ENCODE results near the gene ARHGAP26. TPM values are rescaled to one million over a fixed set of nuclear protein-coding genes. Genes with fewer than 3 reads are reported as not detected.

The ARHGAP26 gene
- total RNA-seq, 1 experiment from 2014 or later = 65.5 TPM

- no peaks in the 10 kb centered on the region for H3K27me3 ChIP-seq (ENCODE audit: control insufficient read depth, insufficient read depth, low read length)
- POLR2A ChIA-PET = no interaction called here
- H3K36me3 ChIP-seq (ENCODE audit: control insufficient read depth, insufficient read depth, low read length) = no peaks in the 10 kb centered on the region
- DNase-seq (ENCODE audit: low read depth, low spot score) (no peak), ATAC-seq (no peak)
- H3K4me3 ChIP-seq (ENCODE audit: low read depth in 2 of 2, low read length in 2 of 2) = no peak overlapping the region
- intact Hi-C loops (cut with micrococcal nuclease; ENCODE audit: unreplicated experiment) (no loop called here), in situ Hi-C loops (cut with HindIII; ENCODE audit: low pct_unique_long_range_greater_than_20kb, low sequenced_read_pairs) (no loop called here)
- no peaks in the 10 kb centered on the region for H3K9me3 ChIP-seq (ENCODE audit: control insufficient read depth, insufficient read depth, low read depth, low read length)
- no peak for TF ChIP-seq TCF7L2 (IDR thresholded peaks at IDR 0.05; ENCODE audit: low read depth, low read length)
- TF ChIP-seq POLR2AphosphoS5 (IDR thresholded peaks at IDR 0.05; ENCODE audit: low read depth, low read length) = no peak
- TF ChIP-seq SIN3A (IDR thresholded peaks at IDR 0.05; ENCODE audit: borderline replicate concordance, insufficient read depth, low read depth, low read length) = no peak
- TF ChIP-seq, protein P1, sequence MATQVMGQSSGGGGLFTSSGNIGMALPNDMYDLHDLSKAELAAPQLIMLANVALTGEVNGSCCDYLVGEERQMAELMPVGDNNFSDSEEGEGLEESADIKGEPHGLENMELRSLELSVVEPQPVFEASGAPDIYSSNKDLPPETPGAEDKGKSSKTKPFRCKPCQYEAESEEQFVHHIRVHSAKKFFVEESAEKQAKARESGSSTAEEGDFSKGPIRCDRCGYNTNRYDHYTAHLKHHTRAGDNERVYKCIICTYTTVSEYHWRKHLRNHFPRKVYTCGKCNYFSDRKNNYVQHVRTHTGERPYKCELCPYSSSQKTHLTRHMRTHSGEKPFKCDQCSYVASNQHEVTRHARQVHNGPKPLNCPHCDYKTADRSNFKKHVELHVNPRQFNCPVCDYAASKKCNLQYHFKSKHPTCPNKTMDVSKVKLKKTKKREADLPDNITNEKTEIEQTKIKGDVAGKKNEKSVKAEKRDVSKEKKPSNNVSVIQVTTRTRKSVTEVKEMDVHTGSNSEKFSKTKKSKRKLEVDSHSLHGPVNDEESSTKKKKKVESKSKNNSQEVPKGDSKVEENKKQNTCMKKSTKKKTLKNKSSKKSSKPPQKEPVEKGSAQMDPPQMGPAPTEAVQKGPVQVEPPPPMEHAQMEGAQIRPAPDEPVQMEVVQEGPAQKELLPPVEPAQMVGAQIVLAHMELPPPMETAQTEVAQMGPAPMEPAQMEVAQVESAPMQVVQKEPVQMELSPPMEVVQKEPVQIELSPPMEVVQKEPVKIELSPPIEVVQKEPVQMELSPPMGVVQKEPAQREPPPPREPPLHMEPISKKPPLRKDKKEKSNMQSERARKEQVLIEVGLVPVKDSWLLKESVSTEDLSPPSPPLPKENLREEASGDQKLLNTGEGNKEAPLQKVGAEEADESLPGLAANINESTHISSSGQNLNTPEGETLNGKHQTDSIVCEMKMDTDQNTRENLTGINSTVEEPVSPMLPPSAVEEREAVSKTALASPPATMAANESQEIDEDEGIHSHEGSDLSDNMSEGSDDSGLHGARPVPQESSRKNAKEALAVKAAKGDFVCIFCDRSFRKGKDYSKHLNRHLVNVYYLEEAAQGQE (IDR thresholded peaks at IDR 0.05; ENCODE audit: insufficient read depth in 1 of 2, low read depth in 2 of 2, low read length in 1 of 2) = no peak
- no peak for TF ChIP-seq CTCF (IDR thresholded peaks at IDR 0.05)
- no peak overlapping the region for H3K27ac ChIP-seq (ENCODE audit: low read length)
- BruUV-seq (replicated peaks) = no TSS peak
- CTCF ChIA-PET = no interaction called here
- no peaks in the 10 kb centered on the region; the same call in 1 of the 2 replicates for H3K4me1 ChIP-seq (ENCODE audit: control insufficient read depth, insufficient read depth, low read length)
Observed at GRCh38 chr5:143165049-143165880, 395.1 kb downstream of the ARHGAP26 start.

GRCh38 chr5:143166090-143166489 lies 395.9 kb downstream of the ARHGAP26 start:
- H3K9me3 ChIP-seq (ENCODE audit: control insufficient read depth, insufficient read depth, low read depth, low read length) = no peaks in the 10 kb centered on the region
- in situ Hi-C loops (cut with HindIII; ENCODE audit: low pct_unique_long_range_greater_than_20kb, low sequenced_read_pairs) (no loop called here), intact Hi-C loops (cut with micrococcal nuclease; ENCODE audit: unreplicated experiment) (no loop called here)
- H3K27ac ChIP-seq (ENCODE audit: low read length) = no peak overlapping the region
- TF ChIP-seq TCF7L2 (IDR thresholded peaks at IDR 0.05; ENCODE audit: low read depth, low read length) (no peak), CTCF (IDR thresholded peaks at IDR 0.05) (no peak), SIN3A (IDR thresholded peaks at IDR 0.05; ENCODE audit: borderline replicate concordance, insufficient read depth, low read depth, low read length) (no peak), POLR2AphosphoS5 (IDR thresholded peaks at IDR 0.05; ENCODE audit: low read depth, low read length) (no peak)
- TF ChIP-seq, protein P1 (IDR thresholded peaks at IDR 0.05; ENCODE audit: insufficient read depth in 1 of 2, low read depth in 2 of 2, low read length in 1 of 2) = no peak
- no peak for DNase-seq (ENCODE audit: low read depth, low spot score)
- H3K36me3 ChIP-seq (ENCODE audit: control insufficient read depth, insufficient read depth, low read length) = no peaks in the 10 kb centered on the region
- H3K27me3 ChIP-seq (ENCODE audit: control insufficient read depth, insufficient read depth, low read length) = no peaks in the 10 kb centered on the region
- ChIA-PET CTCF (no interaction called here), POLR2A (no interaction called here)
- no TSS peak for BruUV-seq (replicated peaks)
- no peak for ATAC-seq
- no peak overlapping the region for H3K4me3 ChIP-seq (ENCODE audit: low read depth in 2 of 2, low read length in 2 of 2)
- H3K4me1 ChIP-seq (ENCODE audit: control insufficient read depth, insufficient read depth, low read length) = no peaks in the 10 kb centered on the region; the same call in 1 of the 2 replicates
